ENCODE measurements around the gene GPC3. TPM values are rescaled to one million over a fixed set of nuclear protein-coding genes. Genes with fewer than 3 reads are reported as not detected.
A peak's percentile ranks its signal among the peaks of the same experiment; 100 is the strongest.

The GPC3 gene
- total and polyA plus RNA-seq, 3 experiments from 2014 or later: not detected

DNA sequence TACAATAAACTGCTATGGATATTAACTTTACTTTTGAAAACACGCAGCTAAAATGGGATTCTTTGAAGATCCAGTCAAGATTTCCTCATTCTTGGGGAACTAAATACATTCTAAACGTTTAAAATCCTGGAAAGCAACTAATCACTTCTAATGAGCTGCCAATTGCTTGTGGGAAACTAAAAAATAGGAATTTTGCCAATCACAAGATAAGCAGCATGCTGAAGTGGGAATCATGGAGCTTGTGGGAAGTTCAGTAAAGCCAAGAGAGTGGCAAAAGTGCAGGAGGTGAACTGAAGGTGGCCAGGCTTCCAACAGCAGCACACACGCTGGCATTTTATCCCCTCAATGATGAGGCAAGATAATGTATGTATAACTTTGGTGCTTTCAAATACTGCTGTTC is 133.0 kb downstream of the GPC3 start:
- H3K27me3 Mint-ChIP-seq: peaks cover 2 to 3% of the 10 kb centered on the region in 2 donors
- H3K36me3 Mint-ChIP-seq: no peaks in the 10 kb centered on the region
- DNase-seq: no peak
- Histone ChIP-seq H3K27me3 (ENCODE audit: insufficient read depth, low read length, poor library complexity, severe bottlenecking) (no peaks in the 10 kb centered on the region), H3K27ac (ENCODE audit: low read depth, low read length) (no peak overlapping the region), H3K4me1 (ENCODE audit: insufficient read depth, low read length) (no peaks in the 10 kb centered on the region), H3K4me3 (ENCODE audit: low read length) (no peak overlapping the region), H3K36me3 (ENCODE audit: insufficient read depth, low read length) (no peaks in the 10 kb centered on the region), H3K9me3 (ENCODE audit: low read length) (no peaks in the 10 kb centered on the region)
- no peaks in the 10 kb centered on the region for H3K4me1 Mint-ChIP-seq
- no peaks in the 10 kb centered on the region for H3K9me3 Mint-ChIP-seq
- H3K4me3 Mint-ChIP-seq: no peak overlapping the region
- ChIA-PET CTCF (no interaction called here), POLR2A (no interaction called here)
- H3K27ac Mint-ChIP-seq: peak overlapping the region in 1 of 8 donors; percentile 32

DNA sequence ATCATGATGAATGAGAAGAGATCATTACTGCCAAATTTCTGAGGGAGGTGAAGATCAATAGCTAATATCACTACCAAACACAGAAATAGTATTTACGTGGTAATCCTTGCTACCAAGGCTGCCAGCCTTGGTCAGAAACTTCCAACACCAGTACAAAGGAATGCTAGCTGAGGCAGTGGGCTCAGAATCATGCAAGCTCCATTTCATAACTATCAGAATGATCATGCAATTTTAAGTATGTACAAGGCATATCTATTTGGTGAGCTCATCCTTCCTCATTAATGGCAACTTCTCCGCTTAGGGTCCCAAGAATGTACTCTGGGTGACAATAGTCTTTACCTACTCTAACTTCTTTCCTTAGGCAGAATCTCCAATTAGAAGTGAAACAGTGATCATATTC is 135.0 kb downstream of the GPC3 start:
- Histone ChIP-seq H3K9me3 (ENCODE audit: low read length) (no peaks in the 10 kb centered on the region), H3K36me3 (ENCODE audit: insufficient read depth, low read length) (no peaks in the 10 kb centered on the region), H3K4me1 (ENCODE audit: insufficient read depth, low read length) (no peaks in the 10 kb centered on the region), H3K27me3 (ENCODE audit: insufficient read depth, low read length, poor library complexity, severe bottlenecking) (no peaks in the 10 kb centered on the region), H3K27ac (ENCODE audit: low read depth, low read length) (no peak overlapping the region), H3K4me3 (ENCODE audit: low read length) (no peak overlapping the region)
- H3K4me1 Mint-ChIP-seq: peaks cover 0 to 5% (median 0%) of the 10 kb centered on the region in 3 donors
- H3K27me3 Mint-ChIP-seq: no peaks in the 10 kb centered on the region
- DNase-seq: no peak
- no peak overlapping the region for H3K27ac Mint-ChIP-seq
- CTCF ChIA-PET: no interaction called here
- H3K36me3 Mint-ChIP-seq: no peaks in the 10 kb centered on the region
- POLR2A ChIA-PET: no interaction called here
- H3K4me3 Mint-ChIP-seq: no peak overlapping the region
- no peaks in the 10 kb centered on the region for H3K9me3 Mint-ChIP-seq

- Histone ChIP-seq H3K4me1 (ENCODE audit: insufficient read depth, low read length) (no peaks in the 10 kb centered on the region), H3K36me3 (ENCODE audit: insufficient read depth, low read length) (no peaks in the 10 kb centered on the region), H3K9me3 (ENCODE audit: low read length) (no peaks in the 10 kb centered on the region), H3K27me3 (ENCODE audit: insufficient read depth, low read length, poor library complexity, severe bottlenecking) (no peaks in the 10 kb centered on the region), H3K27ac (ENCODE audit: low read depth, low read length) (no peak overlapping the region), H3K4me3 (ENCODE audit: low read length) (no peak overlapping the region)
- ChIA-PET CTCF (interaction anchor here (0.7 kb wide), 1 partner anchor 42 kb away, joined by 3 read pairs; no protein-coding TSS in a partner anchor), POLR2A (no interaction called here)
- H3K27me3 Mint-ChIP-seq: no peaks in the 10 kb centered on the region
- H3K9me3 Mint-ChIP-seq: no peaks in the 10 kb centered on the region
- no peak overlapping the region for H3K4me3 Mint-ChIP-seq
- no peak for DNase-seq
- peaks cover 0 to 5% (median 0%) of the 10 kb centered on the region in 3 donors for H3K4me1 Mint-ChIP-seq
- H3K36me3 Mint-ChIP-seq: no peaks in the 10 kb centered on the region
- peak overlapping the region in 1 of 8 donors; percentile 72 for H3K27ac Mint-ChIP-seq
These were observed 135.7 kb downstream of the GPC3 start for GRCh38 chrX:133849676-133850075.

GRCh38 chrX:133847340-133847994 is 137.9 kb downstream of the GPC3 start:
- CTCF ChIA-PET: no interaction called here
- no peaks in the 10 kb centered on the region for H3K9me3 Mint-ChIP-seq

GRCh38 chrX:133846311-133846710 is 139.1 kb downstream of the GPC3 start:
- no peaks in the 10 kb centered on the region for H3K4me1 ChIP-seq (ENCODE audit: insufficient read depth, low read length)
- Mint-ChIP-seq H3K27me3 (peaks cover 0 to 7% of the 10 kb centered on the region in 2 donors), H3K4me3 (no peak overlapping the region), H3K4me1 (peaks cover 0 to 5% (median 0%) of the 10 kb centered on the region in 3 donors), H3K36me3 (no peaks in the 10 kb centered on the region), H3K27ac (no peak overlapping the region), H3K9me3 (no peaks in the 10 kb centered on the region)
- no peak for DNase-seq
- H3K27ac ChIP-seq (ENCODE audit: low read depth, low read length): no peak overlapping the region
- no peak overlapping the region for H3K4me3 ChIP-seq (ENCODE audit: low read length)
- POLR2A ChIA-PET: no interaction called here
- CTCF ChIA-PET: no interaction called here
- no peaks in the 10 kb centered on the region for H3K36me3 ChIP-seq (ENCODE audit: insufficient read depth, low read length)
- no peaks in the 10 kb centered on the region for H3K27me3 ChIP-seq (ENCODE audit: insufficient read depth, low read length, poor library complexity, severe bottlenecking)
- H3K9me3 ChIP-seq (ENCODE audit: low read length): no peaks in the 10 kb centered on the region

More at GRCh38 chrX:133847340-133847994, 137.9 kb downstream of the GPC3 start:
- Histone ChIP-seq H3K36me3 (ENCODE audit: insufficient read depth, low read length) (no peaks in the 10 kb centered on the region), H3K4me3 (ENCODE audit: low read length) (no peak overlapping the region), H3K27me3 (ENCODE audit: insufficient read depth, low read length, poor library complexity, severe bottlenecking) (no peaks in the 10 kb centered on the region), H3K27ac (ENCODE audit: low read depth, low read length) (no peak overlapping the region), H3K4me1 (ENCODE audit: insufficient read depth, low read length) (no peaks in the 10 kb centered on the region), H3K9me3 (ENCODE audit: low read length) (no peaks in the 10 kb centered on the region)
- DNase-seq: no peak
- H3K27ac Mint-ChIP-seq: no peak overlapping the region
- no peak overlapping the region for H3K4me3 Mint-ChIP-seq
- peaks cover 0 to 5% (median 0%) of the 10 kb centered on the region in 3 donors for H3K4me1 Mint-ChIP-seq
- H3K36me3 Mint-ChIP-seq: no peaks in the 10 kb centered on the region
- POLR2A ChIA-PET: no interaction called here
- peaks cover 0 to 7% of the 10 kb centered on the region in 2 donors for H3K27me3 Mint-ChIP-seq

GRCh38 chrX:133840415-133840814 is 145.0 kb downstream of the GPC3 start:
- no peak for DNase-seq
- Mint-ChIP-seq H3K36me3 (no peaks in the 10 kb centered on the region), H3K4me1 (no peaks in the 10 kb centered on the region), H3K27ac (no peak overlapping the region), H3K4me3 (no peak overlapping the region), H3K27me3 (peaks cover 0 to 13% of the 10 kb centered on the region in 2 donors), H3K9me3 (no peaks in the 10 kb centered on the region)
- Histone ChIP-seq H3K9me3 (ENCODE audit: low read length) (no peaks in the 10 kb centered on the region), H3K27ac (ENCODE audit: low read depth, low read length) (no peak overlapping the region), H3K36me3 (ENCODE audit: insufficient read depth, low read length) (no peaks in the 10 kb centered on the region), H3K27me3 (ENCODE audit: insufficient read depth, low read length, poor library complexity, severe bottlenecking) (no peaks in the 10 kb centered on the region), H3K4me3 (ENCODE audit: low read length) (no peak overlapping the region), H3K4me1 (ENCODE audit: insufficient read depth, low read length) (no peaks in the 10 kb centered on the region)
- CTCF ChIA-PET: no interaction called here
- POLR2A ChIA-PET: no interaction called here

- Histone ChIP-seq H3K9me3 (ENCODE audit: low read length) (no peaks in the 10 kb centered on the region), H3K27ac (ENCODE audit: low read depth, low read length) (no peak overlapping the region), H3K4me3 (ENCODE audit: low read length) (no peak overlapping the region), H3K27me3 (ENCODE audit: insufficient read depth, low read length, poor library complexity, severe bottlenecking) (no peaks in the 10 kb centered on the region), H3K36me3 (ENCODE audit: insufficient read depth, low read length) (no peaks in the 10 kb centered on the region), H3K4me1 (ENCODE audit: insufficient read depth, low read length) (no peaks in the 10 kb centered on the region)
- H3K9me3 Mint-ChIP-seq: no peaks in the 10 kb centered on the region
- ChIA-PET CTCF (no interaction called here), POLR2A (no interaction called here)
- H3K4me3 Mint-ChIP-seq: no peak overlapping the region
- no peak overlapping the region for H3K27ac Mint-ChIP-seq
- H3K36me3 Mint-ChIP-seq: no peaks in the 10 kb centered on the region
- no peaks in the 10 kb centered on the region for H3K4me1 Mint-ChIP-seq
- peak in 1 of 5 donors; percentile 30 for DNase-seq
- peaks cover 0 to 13% of the 10 kb centered on the region in 2 donors for H3K27me3 Mint-ChIP-seq
These were observed 146.4 kb downstream of the GPC3 start for GRCh38 chrX:133838761-133839676.

GRCh38 chrX:133837091-133837490 is 148.3 kb downstream of the GPC3 start:
- H3K4me3 ChIP-seq (ENCODE audit: low read length): no peak overlapping the region
- Mint-ChIP-seq H3K4me1 (no peaks in the 10 kb centered on the region), H3K9me3 (no peaks in the 10 kb centered on the region), H3K36me3 (no peaks in the 10 kb centered on the region), H3K4me3 (no peak overlapping the region), H3K27ac (no peak overlapping the region), H3K27me3 (peaks cover 0 to 6% of the 10 kb centered on the region in 2 donors)
- no peaks in the 10 kb centered on the region for H3K9me3 ChIP-seq (ENCODE audit: low read length)
- ChIA-PET CTCF (no interaction called here), POLR2A (no interaction called here)
- H3K4me1 ChIP-seq (ENCODE audit: insufficient read depth, low read length): no peaks in the 10 kb centered on the region
- no peaks in the 10 kb centered on the region for H3K36me3 ChIP-seq (ENCODE audit: insufficient read depth, low read length)
- H3K27ac ChIP-seq (ENCODE audit: low read depth, low read length): no peak overlapping the region
- DNase-seq: no peak
- H3K27me3 ChIP-seq (ENCODE audit: insufficient read depth, low read length, poor library complexity, severe bottlenecking): no peaks in the 10 kb centered on the region
